Aorta (tissue), 5 donors: ENCODE results near the gene RAP1GAP2. TPM values are rescaled to one million over a fixed set of nuclear protein-coding genes. Genes with fewer than 3 reads are reported as not detected.
A peak's percentile ranks its signal among the peaks of the same experiment; 100 is the strongest.

Experiments used
- ATAC-seq: fragments of 200-7000 bp; cut with Tn5 transposase; one replicate; pipeline ENCODE4 v1.9.1; 2022; ENCODE audit warnings: moderate library complexity; ENCODE audit not compliant: low FRiP score
- DNase-seq, 2 donors: peaks; one replicate each; pipeline ENCODE4 v3.0.0-alpha.2; 2020
- H3K27ac ChIP-seq, 2 donors: one replicate each; pipeline ENCODE4 v1.5.1; 2013; ENCODE audit warnings: low read length in 2 of 2, mild to moderate bottlenecking in 2 of 2, moderate library complexity in 2 of 2, control low read depth in 1 of 2, inconsistent platforms in 1 of 2, low read depth in 1 of 2
- H3K27me3 ChIP-seq, 2 donors: one replicate each; pipeline ENCODE4 v1.6.1; 2013; ENCODE audit warnings: control low read depth in 1 of 2, low read length in 1 of 2, mild to moderate bottlenecking in 1 of 2, moderate library complexity in 1 of 2; ENCODE audit not compliant: insufficient read depth in 2 of 2, control insufficient read depth in 1 of 2
- H3K36me3 ChIP-seq, 2 donors: one replicate each; pipeline ENCODE4 v1.6.1; 2013; ENCODE audit warnings: control low read depth in 1 of 2, low read length in 1 of 2, mild to moderate bottlenecking in 1 of 2; ENCODE audit not compliant: insufficient read depth in 2 of 2, control insufficient read depth in 1 of 2
- H3K4me1 ChIP-seq, 2 donors: one replicate each; pipeline ENCODE4 v1.6.1; 2013; ENCODE audit warnings: low read length in 2 of 2, control low read depth in 1 of 2, mild to moderate bottlenecking in 1 of 2, moderate library complexity in 1 of 2; ENCODE audit not compliant: insufficient read depth in 2 of 2, control insufficient read depth in 1 of 2
- H3K4me3 ChIP-seq, 2 donors: one replicate each; pipeline ENCODE4 v1.5.1; 2013; ENCODE audit warnings: low read length in 2 of 2, control low read depth in 1 of 2, mild to moderate bottlenecking in 1 of 2
- H3K9me3 ChIP-seq: one replicate; pipeline ENCODE4 v1.6.1; 2013; ENCODE audit warnings: mild to moderate bottlenecking, low read length; ENCODE audit not compliant: control insufficient read depth
- WGBS, 2 donors: extraction: QIAGEN DNeasy Blood & Tissue Kit; methylation state at CpG; one replicate each; pipeline ENCODE4 v1.1.7; 2013; 5-methylcytosine and 5-hydroxymethylcytosine counted together
- intact Hi-C, 2 donors: fragments of 100-400 bp; cut with DNase I; formaldehyde crosslinking; loops; one replicate each; pipeline versions ENCODE4 v1.14.2 to v1.15.0; 2022
- polyA plus RNA-seq, 2 donors: library from polyadenylated mRNA; stranded (reverse); fragments of 200-250 nt; gene quantifications; one replicate each; pipeline ENCODE4 v1.2.3, GENCODE V29; 2013
- total RNA-seq, 2 donors: library from RNA; stranded (reverse); fragmentation: NEBNext Ultra II Directional; extraction: Animal tissue kit (Norgen Biotek cat#: 25700); gene quantifications; one replicate each; pipeline ENCODE4 v1.2.1, GENCODE V29; 2021
- donor health status: healthy with polysubstance abuse.
- donor health status: Bipolar disorder and iron deficiency.
- donor health status: DM: no; HTN: no; CAD: no.
- donor health status: DM: no; HTN: no; CAD: no.
- donor health status: DM: yes; HTN: yes; CAD: no.

Gene RAP1GAP2
- total and polyA plus RNA-seq, 4 donors, result 2.0 to 7.7 (median 4.2) TPM

DNA sequence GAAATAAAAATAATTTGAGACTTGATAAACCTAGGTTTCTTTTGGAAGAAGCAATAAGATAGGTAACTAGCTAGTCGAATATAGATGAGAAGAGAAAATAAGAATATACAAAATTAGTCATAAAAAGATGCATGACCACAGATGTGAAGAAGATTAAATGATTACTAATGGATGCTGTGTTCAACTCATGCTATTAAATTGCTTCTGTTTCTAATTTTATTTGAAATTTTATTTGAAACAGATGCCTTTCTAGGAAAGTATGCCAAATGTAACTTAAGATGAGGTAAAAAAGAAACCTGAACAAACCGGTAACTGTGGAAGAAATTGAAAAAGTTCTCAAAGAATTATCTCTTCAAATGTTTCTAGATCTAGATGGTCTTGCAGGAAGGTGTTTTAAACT lies 175.6 kb downstream of the RAP1GAP2 start:
- Histone ChIP-seq H3K4me3 (no peak overlapping the region), H3K9me3 (no peaks in the 10 kb centered on the region), H3K27ac (no peak overlapping the region), H3K27me3 (no peaks in the 10 kb centered on the region), H3K4me1 (no peaks in the 10 kb centered on the region), H3K36me3 (no peaks in the 10 kb centered on the region)
- intact Hi-C loops, result no loop called here
- DNase-seq, result no peak
- WGBS, 2 donors, result 94 to 97% methylated on average over 2 of the region's 2 CpGs
- no peak for ATAC-seq

DNA sequence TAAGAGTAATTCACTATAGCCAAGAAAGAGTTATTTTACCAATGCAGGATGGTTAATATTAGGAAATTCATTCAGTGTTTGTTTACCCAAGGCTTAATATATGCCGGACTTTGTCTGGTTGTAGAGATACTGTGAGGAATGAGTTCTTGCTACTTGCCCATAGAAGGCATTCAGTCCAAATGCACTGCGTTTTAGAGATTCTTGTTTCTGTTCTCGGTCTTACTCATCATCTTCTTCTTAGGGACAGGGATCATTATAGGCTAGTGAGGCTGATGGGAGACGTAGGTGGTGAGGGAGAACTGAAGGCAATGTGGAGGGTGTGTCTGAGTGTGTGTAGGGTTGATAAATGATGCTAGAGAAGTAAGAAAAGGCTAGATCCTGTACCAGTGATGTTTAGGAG lies 176.5 kb downstream of the RAP1GAP2 start:
- Histone ChIP-seq H3K27ac (no peak overlapping the region), H3K36me3 (no peaks in the 10 kb centered on the region), H3K27me3 (no peaks in the 10 kb centered on the region), H3K4me3 (no peak overlapping the region), H3K4me1 (no peaks in the 10 kb centered on the region), H3K9me3 (no peaks in the 10 kb centered on the region)
- DNase-seq (no peak), ATAC-seq (no peak)
- intact Hi-C loops, result no loop called here
- WGBS, 2 donors, result 75 to 82% methylated on average over 4 of the region's 4 CpGs

DNA sequence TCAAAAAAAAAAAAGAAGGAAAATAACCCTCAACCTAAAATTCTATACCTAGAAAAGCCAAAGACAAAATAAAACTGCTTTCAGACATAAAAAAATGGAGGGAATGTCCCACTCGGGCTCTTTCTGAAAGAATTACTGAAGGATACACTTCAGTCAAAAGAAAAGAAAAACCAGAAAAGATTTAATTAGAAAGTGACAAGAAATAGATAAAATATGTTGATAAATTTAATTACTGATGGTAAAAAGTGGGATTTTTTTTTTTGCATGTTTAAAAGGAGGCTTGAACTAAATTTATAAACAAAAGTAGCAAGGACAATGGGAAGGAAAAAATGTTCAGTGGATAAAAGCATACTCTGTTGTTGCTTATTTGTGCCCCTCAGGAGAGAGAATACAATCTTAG lies 178.1 kb downstream of the RAP1GAP2 start:
- Histone ChIP-seq H3K27me3 (no peaks in the 10 kb centered on the region), H3K4me1 (no peaks in the 10 kb centered on the region), H3K27ac (no peak overlapping the region), H3K36me3 (no peaks in the 10 kb centered on the region), H3K4me3 (no peak overlapping the region), H3K9me3 (no peaks in the 10 kb centered on the region)
- no peak for ATAC-seq
- no peak for DNase-seq
- WGBS, 2 donors, result 83 to 91% methylated on average over 1 of the region's 1 CpG
- intact Hi-C loops, result loop anchor here in 1 of 2 donors (2.0 kb wide), 1 partner anchor 34 kb away; no protein-coding TSS in a partner anchor

DNA sequence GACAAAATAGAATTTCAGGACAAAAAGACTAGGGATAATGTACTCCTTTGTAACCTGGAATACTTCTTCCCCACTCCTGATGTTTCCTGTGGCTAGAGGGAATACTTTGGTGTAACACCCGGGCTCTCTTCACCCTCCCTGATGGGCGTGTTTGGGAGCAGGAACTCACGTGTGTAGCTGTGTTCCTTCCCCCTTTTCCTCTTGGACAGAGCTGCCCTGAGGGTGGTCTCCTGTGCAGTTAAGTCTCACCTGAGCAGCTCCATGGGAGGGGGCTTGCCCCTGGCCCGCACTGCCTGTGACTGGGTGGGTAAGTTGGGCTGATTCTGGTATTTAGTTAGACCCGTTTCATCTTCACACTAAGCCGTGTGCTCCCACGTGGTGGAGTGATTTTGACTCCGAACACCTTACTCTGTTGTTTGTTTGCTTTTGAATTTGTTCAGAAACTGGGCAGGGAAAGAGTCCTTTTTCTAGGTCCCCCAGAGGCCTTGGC lies 179.3 kb downstream of the RAP1GAP2 start:
- H3K4me1 ChIP-seq, result no peaks in the 10 kb centered on the region
- H3K27ac ChIP-seq, result no peak overlapping the region
- no peak overlapping the region for H3K4me3 ChIP-seq
- intact Hi-C loops, result loop anchor here in 1 of 2 donors (2.0 kb wide), 1 partner anchor 35 kb away; no protein-coding TSS in a partner anchor
- WGBS, 2 donors, result 69 to 72% methylated on average over 8 of the region's 8 CpGs
- H3K27me3 ChIP-seq, result no peaks in the 10 kb centered on the region
- no peaks in the 10 kb centered on the region for H3K36me3 ChIP-seq
- ATAC-seq (no peak), DNase-seq (no peak)
- no peaks in the 10 kb centered on the region for H3K9me3 ChIP-seq

DNA sequence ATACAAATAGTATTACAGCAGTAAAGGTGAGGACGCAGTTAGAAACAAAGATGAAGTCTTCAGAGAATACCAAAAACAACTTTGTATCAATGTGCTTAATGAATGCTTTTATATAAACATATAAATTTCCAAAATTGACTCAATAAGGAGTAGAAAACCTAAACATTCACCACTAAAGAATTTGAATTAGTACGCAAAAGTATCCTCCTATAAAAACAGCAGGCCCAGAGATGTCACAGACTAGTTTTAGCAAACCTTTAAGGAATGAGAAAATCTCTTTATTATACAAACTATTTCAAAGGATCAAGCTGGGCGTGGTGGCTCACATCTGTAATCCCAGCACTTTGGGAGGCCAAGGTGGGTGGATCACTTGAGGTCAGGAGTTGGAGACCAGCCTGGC lies 180.9 kb downstream of the RAP1GAP2 start:
- Histone ChIP-seq H3K4me1 (no peaks in the 10 kb centered on the region), H3K9me3 (no peaks in the 10 kb centered on the region), H3K27me3 (no peaks in the 10 kb centered on the region), H3K36me3 (no peaks in the 10 kb centered on the region), H3K4me3 (no peak overlapping the region), H3K27ac (no peak overlapping the region)
- DNase-seq (no peak), ATAC-seq (no peak)
- 97 to 98% methylated on average over 3 of the region's 3 CpGs for WGBS, 2 donors
- intact Hi-C loops, result no loop called here

DNA sequence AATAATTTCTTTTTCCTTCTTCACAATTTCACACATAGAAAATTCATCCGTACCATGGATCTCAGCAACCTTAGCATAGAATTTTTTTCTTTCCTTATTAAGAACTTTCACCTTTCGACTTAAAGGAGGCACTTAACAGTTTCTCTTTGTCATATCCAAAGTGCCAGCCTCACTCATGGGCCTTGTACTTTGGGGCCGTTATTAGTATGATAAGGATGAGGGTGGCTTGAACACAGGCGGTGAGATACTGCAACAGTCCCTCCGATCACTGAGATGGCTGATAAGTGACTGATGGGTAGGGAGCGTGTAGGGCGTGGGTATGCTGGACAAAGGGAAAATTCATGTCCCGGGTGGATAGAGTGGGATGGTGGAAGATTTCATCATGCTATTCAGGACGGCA lies 181.9 kb downstream of the RAP1GAP2 start:
- H3K36me3 ChIP-seq, result no peaks in the 10 kb centered on the region
- H3K27me3 ChIP-seq, result no peaks in the 10 kb centered on the region
- no peak overlapping the region for H3K4me3 ChIP-seq
- H3K4me1 ChIP-seq, result no peaks in the 10 kb centered on the region
- DNase-seq (no peak), ATAC-seq (no peak)
- 88 to 90% methylated on average over 9 of the region's 9 CpGs for WGBS, 2 donors
- intact Hi-C loops, result no loop called here
- H3K27ac ChIP-seq, result no peak overlapping the region
- H3K9me3 ChIP-seq, result no peaks in the 10 kb centered on the region

DNA sequence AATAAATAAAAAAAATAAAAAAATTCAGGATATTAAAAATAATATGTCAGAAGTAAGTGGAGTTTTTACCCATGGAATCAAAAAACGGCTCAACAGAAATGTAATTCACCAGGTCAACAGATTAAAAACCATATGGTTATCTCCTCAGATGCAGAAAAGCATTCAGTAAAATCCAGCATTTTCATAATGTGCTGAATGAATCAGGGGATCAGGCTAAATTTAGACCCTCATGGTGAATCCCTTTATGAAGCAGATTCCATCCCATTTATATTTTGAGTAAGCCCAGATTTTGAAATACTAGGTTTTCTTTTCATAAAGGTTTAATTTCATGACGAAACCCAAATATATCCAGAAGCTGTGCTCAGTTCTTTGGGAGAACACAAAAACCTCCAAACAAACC lies 182.8 kb downstream of the RAP1GAP2 start:
- no peaks in the 10 kb centered on the region for H3K36me3 ChIP-seq
- ATAC-seq, result no peak
- H3K4me3 ChIP-seq, result no peak overlapping the region
- intact Hi-C loops, result no loop called here
- DNase-seq, result no peak
- H3K4me1 ChIP-seq, result no peaks in the 10 kb centered on the region
- H3K27ac ChIP-seq, result no peak overlapping the region
- WGBS, 2 donors, result 96 to 97% methylated on average over 2 of the region's 2 CpGs
- no peaks in the 10 kb centered on the region for H3K27me3 ChIP-seq
- H3K9me3 ChIP-seq, result no peaks in the 10 kb centered on the region

DNA sequence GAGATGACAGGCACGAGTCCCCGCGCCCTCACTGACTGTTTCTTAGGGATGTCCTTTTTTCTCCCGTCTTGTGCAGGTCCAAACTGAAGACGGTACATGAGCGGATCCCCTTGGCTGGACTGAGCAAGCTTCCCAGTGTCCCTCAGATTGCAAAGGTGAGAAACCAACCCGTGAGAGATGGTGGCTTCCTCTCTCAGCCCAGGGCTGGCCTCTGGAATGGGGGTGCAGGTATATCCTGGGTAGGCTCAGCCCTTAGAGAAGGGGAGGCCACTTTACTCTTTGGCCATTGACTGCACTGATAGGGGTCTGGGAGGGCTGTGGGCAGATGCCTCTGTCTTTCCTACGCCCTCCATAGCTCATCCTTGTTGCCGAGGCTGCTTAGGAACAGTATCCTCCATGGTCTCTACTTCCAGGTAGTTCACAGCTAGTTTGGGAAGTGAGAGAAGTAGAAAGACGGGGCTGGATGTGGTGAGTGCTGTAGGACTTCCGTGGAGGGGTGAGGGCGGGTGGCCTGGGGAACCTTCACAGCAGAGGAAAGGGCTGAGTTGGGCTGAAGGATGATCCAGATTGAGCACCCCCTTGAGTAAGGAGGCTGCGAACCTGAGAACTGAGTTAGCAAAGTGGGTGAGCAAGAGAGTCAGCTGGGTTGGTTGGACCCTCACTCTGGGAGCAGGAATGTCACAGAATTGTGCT lies 184.1 kb downstream of the RAP1GAP2 start:
- 97 to 98% methylated on average over 13 of the region's 13 CpGs for WGBS, 2 donors
- no peak for ATAC-seq
- intact Hi-C loops, result no loop called here
- Histone ChIP-seq H3K4me1 (no peaks in the 10 kb centered on the region), H3K36me3 (no peaks in the 10 kb centered on the region), H3K9me3 (no peaks in the 10 kb centered on the region), H3K4me3 (no peak overlapping the region), H3K27me3 (no peaks in the 10 kb centered on the region), H3K27ac (no peak overlapping the region)
- DNase-seq, result no peak

DNA sequence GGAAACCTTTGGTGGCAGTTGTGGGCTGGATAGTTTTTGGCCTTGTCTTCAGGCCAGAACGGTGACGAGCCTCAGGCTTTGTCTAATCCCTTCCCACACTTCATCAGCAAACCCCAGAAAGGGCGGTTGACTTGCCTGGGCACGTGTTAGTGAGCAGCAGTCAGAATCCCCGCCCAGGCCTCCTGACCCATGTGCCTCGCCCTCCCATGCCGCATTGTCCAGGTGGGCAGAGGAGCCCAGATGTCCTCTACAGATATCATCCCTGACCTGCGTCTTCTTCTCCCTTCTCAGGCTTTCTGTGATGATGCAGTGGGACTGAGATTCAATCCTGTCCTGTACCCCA lies 184.6 kb downstream of the RAP1GAP2 start:
- WGBS, 2 donors, result 92 to 97% methylated on average over 8 of the region's 8 CpGs
- H3K27ac ChIP-seq, result no peak overlapping the region
- no peaks in the 10 kb centered on the region for H3K9me3 ChIP-seq
- DNase-seq (peak in 1 of 2 donors; percentile 56), ATAC-seq (no peak)
- H3K4me3 ChIP-seq, result no peak overlapping the region
- H3K27me3 ChIP-seq, result no peaks in the 10 kb centered on the region
- H3K4me1 ChIP-seq, result no peaks in the 10 kb centered on the region
- no peaks in the 10 kb centered on the region for H3K36me3 ChIP-seq
- intact Hi-C loops, result no loop called here
